Gastrocnemius medialis (tissue), 4 donors: Measurements from ENCODE around the gene CFAP46. TPM values are rescaled to one million over a fixed set of nuclear protein-coding genes. Genes with fewer than 3 reads are reported as not detected.
A peak's percentile ranks its signal among the peaks of the same experiment; 100 is the strongest.
"Not testable (repeated sequence)": the region's sequence is repeated elsewhere in the genome, so short reads cannot be mapped to it uniquely, and the experiment has no call there.

ENCODE experiments used
- ATAC-seq, 2 donors: fragments of 150-250 bp; one replicate each; pipeline ENCODE4 v1.9.1; 2016
- DNase-seq, 2 donors: peaks; one replicate each; pipeline ENCODE4 v3.0.0-alpha.2; 2019
- H3K27ac ChIP-seq, 4 donors: fragments of 200-600 bp; sonication (generic); 1 replicate in 1 of 4; 2 replicates in 3 of 4; pipeline ENCODE4 v1.5.1; 2016 to 2018; ENCODE audit warnings: mild to moderate bottlenecking in 2 of 4, moderate library complexity in 1 of 4
- H3K27me3 ChIP-seq, 3 donors: fragments of 200-600 bp; sonication (generic) in 2 of 3; 1 replicate in 1 of 3; 2 replicates in 2 of 3; pipeline versions ENCODE4 v1.5.1 to v1.6.0; 2016 to 2019; ENCODE audit warnings: mild to moderate bottlenecking in 1 of 3, moderate library complexity in 1 of 3
- H3K36me3 ChIP-seq, 2 donors: fragments of 200-600 bp; sonication (generic) in 1 of 2; one replicate each; pipeline ENCODE4 v1.5.1; 2017 to 2018
- H3K4me1 ChIP-seq, 2 donors: fragments of 200-600 bp; sonication (generic) in 1 of 2; one replicate each; pipeline ENCODE4 v1.5.1; 2016 to 2017; ENCODE audit warnings: mild to moderate bottlenecking in 2 of 2
- H3K4me3 ChIP-seq, 4 donors: fragments of 200-600 bp; sonication (generic) in 3 of 4; 1 replicate in 1 of 4; 2 replicates in 3 of 4; pipeline ENCODE4 v1.5.1; 2016 to 2019; ENCODE audit warnings: mild to moderate bottlenecking in 2 of 4
- H3K9me3 ChIP-seq, 3 donors: fragments of 200-600 bp; sonication (generic) in 2 of 3; 1 replicate in 1 of 3; 2 replicates in 2 of 3; pipeline ENCODE4 v1.5.1; 2016 to 2019
- POLR2A ChIP-seq, 2 donors: fragments of 450-650 bp; IDR thresholded peaks; one replicate each; pipeline ENCODE4 v1.6.1; 2017; ENCODE audit warnings: antibody characterized with exemption in 2 of 2, mild to moderate bottlenecking in 2 of 2, moderate library complexity in 2 of 2
- in situ Hi-C, 4 donors: fragments of 200-750 bp; cut with MboI; loops; one replicate each; pipeline versions ENCODE4 v1.15.0 to v1.8.0; 2017; ENCODE audit warnings: low sequenced_read_pairs in 4 of 4
- intact Hi-C: fragments of 100-400 bp; cut with DNase I; formaldehyde crosslinking; loops from one replicate; pipeline ENCODE4 v1.15.1; 2023; ENCODE audit warnings: low total_unique reads
- total RNA-seq, 4 donors: library from RNA; depleted of rRNA; stranded (reverse); fragments of >200 nt; gene quantifications; one replicate each; pipeline versions ENCODE4 v1.1.0 to v1.2.3, GENCODE V29; 2016
- TF ChIP-seq, protein P1 (sequence below), 5 experiments: fragments of 450-650 bp in 3 of 5; fragments of 200-600 bp in 2 of 5; sonication (generic) in 2 of 5; IDR thresholded peaks in 4 of 5; conservative IDR thresholded peaks in 1 of 5; 1 replicate in 4 of 5; 2 replicates in 1 of 5; pipeline ENCODE4 v1.5.1; 2016 to 2019; ENCODE audit warnings: antibody characterized with exemption in 5 of 5, mild to moderate bottlenecking in 3 of 5, moderate library complexity in 3 of 5

CFAP46 gene
- total RNA-seq, 4 donors from 2014 or later: 4.2 to 27.9 (median 11.9) TPM

GRCh38 chr10:132904814-132905649, 37.3 kb downstream of the CFAP46 start:
- Histone ChIP-seq H3K4me1 (no peaks in the 10 kb centered on the region), H3K36me3 (no peaks in the 10 kb centered on the region), H3K4me3 (no peak overlapping the region), H3K9me3 (no peaks in the 10 kb centered on the region), H3K27ac (no peak overlapping the region), H3K27me3 (peaks cover 6 to 10% (median 8%) of the 10 kb centered on the region in 3 donors)
- TF ChIP-seq, protein P1, sequence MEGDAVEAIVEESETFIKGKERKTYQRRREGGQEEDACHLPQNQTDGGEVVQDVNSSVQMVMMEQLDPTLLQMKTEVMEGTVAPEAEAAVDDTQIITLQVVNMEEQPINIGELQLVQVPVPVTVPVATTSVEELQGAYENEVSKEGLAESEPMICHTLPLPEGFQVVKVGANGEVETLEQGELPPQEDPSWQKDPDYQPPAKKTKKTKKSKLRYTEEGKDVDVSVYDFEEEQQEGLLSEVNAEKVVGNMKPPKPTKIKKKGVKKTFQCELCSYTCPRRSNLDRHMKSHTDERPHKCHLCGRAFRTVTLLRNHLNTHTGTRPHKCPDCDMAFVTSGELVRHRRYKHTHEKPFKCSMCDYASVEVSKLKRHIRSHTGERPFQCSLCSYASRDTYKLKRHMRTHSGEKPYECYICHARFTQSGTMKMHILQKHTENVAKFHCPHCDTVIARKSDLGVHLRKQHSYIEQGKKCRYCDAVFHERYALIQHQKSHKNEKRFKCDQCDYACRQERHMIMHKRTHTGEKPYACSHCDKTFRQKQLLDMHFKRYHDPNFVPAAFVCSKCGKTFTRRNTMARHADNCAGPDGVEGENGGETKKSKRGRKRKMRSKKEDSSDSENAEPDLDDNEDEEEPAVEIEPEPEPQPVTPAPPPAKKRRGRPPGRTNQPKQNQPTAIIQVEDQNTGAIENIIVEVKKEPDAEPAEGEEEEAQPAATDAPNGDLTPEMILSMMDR (IDR thresholded peaks at IDR 0.05 in 4 of 5, conservative IDR thresholded peaks at IDR 0.05 in 1 of 5): no peak
- TF ChIP-seq POLR2A (IDR thresholded peaks at IDR 0.05): no peak
- intact Hi-C loops: no loop called here
- ATAC-seq (no peak), DNase-seq (no peak)
- in situ Hi-C loops: no loop called here

- no peak for ATAC-seq
- Histone ChIP-seq H3K27me3 (peaks cover under 1 to 10% (median 2%) of the 10 kb centered on the region in 3 donors), H3K4me1 (no peaks in the 10 kb centered on the region), H3K9me3 (no peaks in the 10 kb centered on the region), H3K36me3 (no peaks in the 10 kb centered on the region), H3K27ac (no peak overlapping the region), H3K4me3 (no peak overlapping the region)
- intact Hi-C loops: no loop called here
- DNase-seq: no peak
- no peak for TF ChIP-seq POLR2A (IDR thresholded peaks at IDR 0.05)
- TF ChIP-seq, protein P1 (IDR thresholded peaks at IDR 0.05 in 4 of 5, conservative IDR thresholded peaks at IDR 0.05 in 1 of 5): peak in 4 of 5 experiments; percentile 24 to 50 (median 27)
- in situ Hi-C loops: no loop called here
These were observed 38.1 kb downstream of the CFAP46 start for GRCh38 chr10:132904181-132904813.

GRCh38 chr10:132902656-132903575, 39.5 kb downstream of the CFAP46 start:
- intact Hi-C loops, H3K27ac ChIP-seq, DNase-seq, H3K4me3 ChIP-seq, H3K36me3 ChIP-seq, in situ Hi-C loops, H3K9me3 ChIP-seq, H3K4me1 ChIP-seq, ATAC-seq: not testable (repeated sequence)
- peaks cover 0 to 10% (median 2%) of the 10 kb centered on the region in 3 donors for H3K27me3 ChIP-seq

DNA sequence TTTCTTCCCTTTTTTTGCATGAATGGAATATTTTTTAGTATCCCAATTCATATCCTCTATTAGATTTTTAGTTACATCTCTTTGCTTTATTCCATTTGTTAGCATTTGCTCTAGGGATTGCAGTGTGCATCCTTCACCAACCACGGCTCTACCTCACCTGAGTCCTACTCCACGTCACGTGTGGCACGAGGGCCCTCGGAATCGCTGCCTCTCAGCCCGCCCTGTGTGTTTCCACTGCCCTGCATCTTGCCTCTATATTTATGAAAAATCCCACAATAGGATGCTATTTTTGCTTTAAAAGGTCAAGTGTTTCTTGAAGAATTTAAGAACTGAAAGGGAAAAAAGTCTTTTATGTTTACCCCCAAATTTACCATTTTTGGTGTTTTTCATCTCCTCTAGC, 41.0 kb downstream of the CFAP46 start:
- ATAC-seq: no peak
- H3K9me3 ChIP-seq: no peaks in the 10 kb centered on the region
- H3K36me3 ChIP-seq: no peaks in the 10 kb centered on the region
- no peak overlapping the region for H3K27ac ChIP-seq
- TF ChIP-seq POLR2A (IDR thresholded peaks at IDR 0.05): no peak
- TF ChIP-seq, protein P1 (IDR thresholded peaks at IDR 0.05 in 4 of 5, conservative IDR thresholded peaks at IDR 0.05 in 1 of 5): no peak
- H3K27me3 ChIP-seq: peaks cover 0 to 10% (median 2%) of the 10 kb centered on the region in 3 donors
- DNase-seq: no peak
- intact Hi-C loops: no loop called here
- no peaks in the 10 kb centered on the region for H3K4me1 ChIP-seq
- no peak overlapping the region for H3K4me3 ChIP-seq
- in situ Hi-C loops: no loop called here
